GM18498 (cell line): ENCODE measurements around the gene HFE.
A peak's percentile ranks its signal among the peaks of the same experiment; 100 is the strongest.
"Not testable (repeated sequence)": the region's sequence is repeated elsewhere in the genome, so short reads cannot be mapped to it uniquely, and the experiment has no call there.

Experiments
- ATAC-seq: cut with Tn5 transposase; IDR thresholded peaks from one replicate; pipeline ENCODE4 v1.9.1; 2021; ENCODE audit warnings: mild to moderate bottlenecking, moderate library complexity; ENCODE audit not compliant: unreplicated experiment

Gene HFE

DNA sequence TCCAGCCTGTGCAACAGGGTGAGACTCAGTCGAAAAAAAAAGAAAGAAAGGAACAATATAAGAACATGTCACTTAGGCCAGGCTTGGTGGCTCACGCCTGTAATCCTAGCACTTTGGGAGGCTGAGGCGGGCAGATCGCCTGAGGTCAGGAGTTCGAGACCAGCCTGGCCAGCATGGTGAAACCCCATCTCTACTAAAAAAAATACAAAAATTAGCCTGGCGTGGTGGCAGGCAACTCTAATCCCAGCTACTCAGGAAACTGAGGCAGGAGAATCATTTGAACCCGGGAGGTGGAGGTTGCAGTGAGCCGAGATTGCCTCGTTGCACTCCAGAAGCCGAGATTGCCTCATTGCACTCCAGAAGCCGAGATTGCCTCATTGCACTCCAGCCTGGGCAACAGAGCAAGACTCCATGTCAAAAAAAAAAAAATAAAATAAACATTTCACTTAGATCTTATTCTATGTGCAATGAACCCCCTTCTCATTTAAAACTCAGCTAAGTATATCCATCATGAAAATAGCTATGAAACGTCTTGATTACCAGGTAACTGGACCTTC lies 28.7 kb upstream of the HFE start:
- not testable (repeated sequence) for ATAC-seq

DNA sequence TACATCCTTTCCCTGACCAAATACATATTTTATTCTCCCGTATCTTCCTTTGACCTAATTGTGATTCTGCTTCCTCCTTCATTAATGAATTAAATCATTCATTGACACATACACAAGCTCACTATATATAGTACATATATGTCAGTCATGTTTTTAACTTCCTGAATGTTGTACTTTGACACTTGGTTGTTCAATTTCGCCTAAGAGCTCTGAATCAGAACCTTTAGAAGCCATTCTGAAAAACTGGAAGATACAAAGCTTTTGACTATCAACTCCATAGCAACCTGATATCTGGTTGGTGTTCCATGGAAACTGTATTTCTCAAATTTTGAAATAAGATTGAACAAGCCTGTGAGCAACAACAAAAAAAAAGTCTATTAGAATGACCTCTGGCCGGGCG lies 27.3 kb upstream of the HFE start:
- no peak for ATAC-seq

DNA sequence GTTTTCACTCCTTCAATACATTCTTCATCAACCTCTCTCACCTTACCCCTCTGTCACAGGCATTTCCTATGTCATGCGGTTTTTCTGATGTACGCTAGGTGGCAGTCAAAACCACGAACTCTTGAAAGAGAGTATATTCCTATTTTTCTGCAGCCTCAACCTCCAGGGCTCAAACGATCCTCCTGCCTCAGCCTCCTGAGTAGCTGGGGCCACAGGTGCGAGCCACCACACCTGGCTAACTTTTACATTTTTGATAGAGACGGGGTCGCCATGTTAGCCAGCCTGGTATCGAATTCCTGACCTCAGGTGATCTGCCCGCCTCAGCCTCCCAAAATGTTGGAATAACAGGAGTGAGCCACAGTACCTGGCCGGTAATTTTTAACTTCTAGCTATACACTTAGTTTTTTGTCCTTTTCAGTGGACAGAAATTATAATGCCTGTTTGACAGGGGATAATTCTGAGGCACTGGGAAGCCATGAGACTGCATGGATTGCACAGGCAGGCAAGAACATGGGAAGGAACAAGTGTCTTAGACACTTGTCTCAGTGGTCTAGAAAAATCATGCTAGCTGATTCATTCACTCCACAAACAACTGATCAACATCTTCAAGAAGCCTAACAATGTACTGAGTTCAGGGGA lies 22.5 kb upstream of the HFE start:
- ATAC-seq = no peak

DNA sequence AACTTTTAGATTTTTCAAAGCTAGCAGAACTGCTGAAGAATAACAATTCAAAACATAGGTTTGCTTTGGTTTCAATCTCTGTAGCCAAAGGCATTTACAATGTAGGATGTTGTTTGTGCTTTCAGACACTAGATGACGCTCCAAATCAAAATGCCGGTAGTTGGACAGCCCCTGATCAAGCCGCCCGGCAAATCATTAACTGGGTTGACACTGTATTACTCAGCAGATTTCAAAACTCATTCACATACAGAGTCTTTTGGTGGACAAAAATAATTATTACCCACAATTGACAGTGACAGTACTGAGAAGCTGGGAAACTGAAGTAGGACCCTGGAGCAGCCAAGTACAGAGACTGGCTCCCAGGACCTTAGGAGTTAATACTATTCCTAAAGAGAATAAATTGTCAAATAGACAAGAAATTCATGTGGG lies 21.3 kb upstream of the HFE start:
- ATAC-seq = peak; percentile 88

DNA sequence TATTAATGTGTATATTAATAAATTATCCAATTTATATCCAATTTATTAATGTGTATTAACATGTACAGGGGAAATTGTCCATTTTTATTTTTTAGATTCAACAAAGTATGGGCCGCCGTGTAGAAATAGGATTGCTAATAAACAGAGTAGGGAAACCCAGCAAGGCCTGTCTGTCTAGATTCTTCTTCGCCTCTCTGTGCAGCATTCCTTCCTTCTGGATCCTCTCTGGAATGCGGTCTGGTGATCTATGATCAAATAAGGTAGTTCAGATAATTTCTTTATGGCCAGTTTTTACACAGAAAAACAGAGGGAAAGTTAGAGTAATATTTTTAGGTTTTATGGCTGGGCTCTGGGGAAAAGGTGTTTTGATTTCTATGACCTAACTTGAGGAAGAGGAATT lies 19.9 kb upstream of the HFE start:
- no peak for ATAC-seq

DNA sequence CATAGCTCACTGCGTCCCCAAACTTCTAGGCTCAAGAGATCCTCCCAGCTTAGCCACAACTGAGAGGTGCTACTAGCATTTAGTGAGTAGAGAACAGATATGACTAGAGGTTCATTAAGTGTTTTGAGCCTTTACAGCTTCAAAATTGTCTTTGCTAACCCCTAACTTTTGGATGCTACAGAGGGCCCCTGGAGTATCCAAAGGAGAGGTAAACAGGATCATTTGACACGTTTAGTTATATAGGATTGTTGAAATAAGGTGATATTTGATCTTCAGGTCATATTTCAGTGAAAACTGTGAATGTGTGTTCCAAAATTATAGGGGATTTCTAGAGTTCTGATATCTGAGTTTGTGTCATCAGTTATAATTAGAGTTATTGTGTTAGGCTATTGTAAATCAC lies 19.2 kb upstream of the HFE start:
- ATAC-seq = no peak

DNA sequence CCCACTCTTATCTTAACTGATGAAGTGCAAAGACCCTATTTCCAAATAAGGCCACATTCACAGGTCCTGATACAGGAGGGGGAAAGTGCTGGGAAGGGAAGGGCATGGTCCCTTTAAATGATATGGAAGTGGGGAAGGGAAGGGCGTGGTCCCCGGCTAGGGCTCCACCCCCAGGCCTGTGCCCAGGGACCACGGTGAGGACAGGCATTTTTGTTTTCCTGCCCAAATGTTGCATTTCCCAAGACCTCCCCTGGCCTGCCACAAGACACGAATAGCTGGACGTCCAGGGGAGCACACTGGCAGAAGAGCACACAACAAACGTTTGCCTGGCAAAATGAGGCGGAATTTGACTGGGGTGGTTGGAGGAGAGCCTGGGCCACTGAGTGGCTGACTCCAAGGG lies 16.1 kb upstream of the HFE start:
- no peak for ATAC-seq

DNA sequence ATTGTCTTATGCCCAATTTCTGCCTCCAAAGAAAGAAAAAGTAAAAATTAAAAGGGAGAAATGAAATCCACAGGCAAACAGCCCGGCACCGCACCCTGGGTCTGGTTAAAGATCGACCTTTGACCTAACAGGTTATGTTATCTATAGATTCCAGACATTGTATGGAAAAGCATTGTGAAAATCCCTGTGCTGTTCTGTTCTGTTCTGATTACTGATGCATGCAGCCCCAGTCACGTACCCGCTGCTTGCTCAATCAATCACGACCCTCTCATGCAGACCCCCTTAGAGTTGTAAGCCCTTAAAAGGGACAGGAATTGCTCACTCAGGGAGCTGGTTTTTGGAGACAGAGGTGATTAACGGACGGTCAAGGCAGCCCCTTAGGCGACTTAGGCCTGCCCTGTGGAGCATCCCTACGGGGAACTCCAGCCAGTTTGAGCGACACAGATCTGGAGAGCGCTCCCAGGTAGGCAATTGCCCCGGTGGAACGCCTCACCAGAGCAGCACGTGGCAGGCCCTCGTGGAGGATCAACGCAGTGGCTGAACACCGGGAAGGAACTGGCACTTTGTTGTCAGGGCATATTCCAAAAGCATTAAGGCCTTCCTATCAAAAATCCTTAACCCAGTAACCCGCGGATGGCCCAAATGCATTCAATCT lies 12.0 kb upstream of the HFE start:
- ATAC-seq = no peak

DNA sequence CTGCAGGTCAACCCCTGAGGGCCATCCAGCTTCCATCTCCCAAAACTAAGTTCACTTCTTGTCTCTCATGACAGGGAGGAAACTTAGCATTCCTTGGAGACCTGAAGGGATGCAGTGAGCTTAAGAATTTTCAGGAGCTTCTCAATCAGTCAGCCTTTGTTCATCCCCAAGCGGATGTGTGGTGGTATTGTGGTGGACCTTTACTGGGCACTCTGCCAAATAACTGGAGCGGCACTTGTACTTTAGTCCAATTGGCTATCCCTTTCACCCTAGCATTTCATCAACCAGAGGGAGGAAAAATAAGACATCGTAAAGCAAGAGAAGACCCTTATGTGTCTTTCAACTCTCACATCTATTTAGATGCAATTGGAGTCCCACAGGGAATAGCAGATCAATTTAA lies 9.2 kb upstream of the HFE start:
- not testable (repeated sequence) for ATAC-seq

DNA sequence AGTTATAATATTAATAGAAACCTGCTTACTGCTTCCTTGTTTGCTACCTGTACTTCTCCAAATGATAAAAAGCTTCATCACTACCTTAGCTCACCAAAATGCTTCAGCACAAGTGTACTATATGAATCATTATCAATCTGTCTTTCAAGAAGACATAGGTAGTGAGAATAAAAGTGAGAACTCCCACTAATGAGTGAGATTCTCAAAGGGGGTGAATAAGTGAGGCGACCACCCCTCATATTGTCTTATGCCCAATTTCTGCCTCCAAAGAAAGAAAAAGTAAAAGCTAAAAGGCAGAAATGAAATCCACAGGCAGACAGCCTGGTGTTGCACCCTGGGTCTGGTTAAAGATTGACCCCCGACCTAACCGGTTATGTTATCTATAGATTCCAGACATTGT lies 6.1 kb upstream of the HFE start:
- ATAC-seq = not testable (repeated sequence)

DNA sequence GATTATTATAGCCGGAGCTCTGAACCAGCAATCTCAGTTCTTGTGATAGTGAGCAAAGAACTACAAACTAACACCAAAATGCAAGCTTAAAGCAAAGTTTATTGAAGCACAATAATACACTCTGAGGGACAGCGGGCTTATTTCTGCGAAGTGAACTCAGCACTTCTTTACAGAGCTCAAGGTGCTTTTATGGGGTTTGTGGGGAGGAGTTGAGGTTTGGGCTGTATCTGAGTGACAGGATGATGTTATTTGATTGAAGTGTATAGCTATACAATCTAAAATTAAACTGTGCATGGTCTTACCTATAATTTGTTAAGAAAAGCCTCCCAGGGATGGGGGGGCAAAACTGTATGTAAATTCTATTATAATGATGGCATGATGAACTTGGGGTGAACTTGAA lies 1.0 kb upstream of the HFE start:
- no peak for ATAC-seq

DNA sequence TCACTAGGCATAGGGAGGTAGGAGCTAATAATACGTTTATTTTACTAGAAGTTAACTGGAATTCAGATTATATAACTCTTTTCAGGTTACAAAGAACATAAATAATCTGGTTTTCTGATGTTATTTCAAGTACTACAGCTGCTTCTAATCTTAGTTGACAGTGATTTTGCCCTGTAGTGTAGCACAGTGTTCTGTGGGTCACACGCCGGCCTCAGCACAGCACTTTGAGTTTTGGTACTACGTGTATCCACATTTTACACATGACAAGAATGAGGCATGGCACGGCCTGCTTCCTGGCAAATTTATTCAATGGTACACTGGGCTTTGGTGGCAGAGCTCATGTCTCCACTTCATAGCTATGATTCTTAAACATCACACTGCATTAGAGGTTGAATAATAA lies 1.1 kb downstream of the HFE start:
- ATAC-seq = no peak

DNA sequence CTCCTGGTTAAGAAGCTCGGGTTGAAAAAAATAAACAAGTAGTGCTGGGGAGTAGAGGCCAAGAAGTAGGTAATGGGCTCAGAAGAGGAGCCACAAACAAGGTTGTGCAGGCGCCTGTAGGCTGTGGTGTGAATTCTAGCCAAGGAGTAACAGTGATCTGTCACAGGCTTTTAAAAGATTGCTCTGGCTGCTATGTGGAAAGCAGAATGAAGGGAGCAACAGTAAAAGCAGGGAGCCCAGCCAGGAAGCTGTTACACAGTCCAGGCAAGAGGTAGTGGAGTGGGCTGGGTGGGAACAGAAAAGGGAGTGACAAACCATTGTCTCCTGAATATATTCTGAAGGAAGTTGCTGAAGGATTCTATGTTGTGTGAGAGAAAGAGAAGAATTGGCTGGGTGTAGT lies 2.0 kb downstream of the HFE start:
- ATAC-seq = no peak

DNA sequence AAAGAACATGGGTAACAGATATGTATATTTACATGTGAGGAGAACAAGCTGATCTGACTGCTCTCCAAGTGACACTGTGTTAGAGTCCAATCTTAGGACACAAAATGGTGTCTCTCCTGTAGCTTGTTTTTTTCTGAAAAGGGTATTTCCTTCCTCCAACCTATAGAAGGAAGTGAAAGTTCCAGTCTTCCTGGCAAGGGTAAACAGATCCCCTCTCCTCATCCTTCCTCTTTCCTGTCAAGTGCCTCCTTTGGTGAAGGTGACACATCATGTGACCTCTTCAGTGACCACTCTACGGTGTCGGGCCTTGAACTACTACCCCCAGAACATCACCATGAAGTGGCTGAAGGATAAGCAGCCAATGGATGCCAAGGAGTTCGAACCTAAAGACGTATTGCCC lies 5.2 kb downstream of the HFE start:
- no peak for ATAC-seq

DNA sequence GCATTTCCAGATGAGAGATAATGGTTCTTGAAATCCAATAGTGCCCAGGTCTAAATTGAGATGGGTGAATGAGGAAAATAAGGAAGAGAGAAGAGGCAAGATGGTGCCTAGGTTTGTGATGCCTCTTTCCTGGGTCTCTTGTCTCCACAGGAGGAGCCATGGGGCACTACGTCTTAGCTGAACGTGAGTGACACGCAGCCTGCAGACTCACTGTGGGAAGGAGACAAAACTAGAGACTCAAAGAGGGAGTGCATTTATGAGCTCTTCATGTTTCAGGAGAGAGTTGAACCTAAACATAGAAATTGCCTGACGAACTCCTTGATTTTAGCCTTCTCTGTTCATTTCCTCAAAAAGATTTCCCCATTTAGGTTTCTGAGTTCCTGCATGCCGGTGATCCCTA lies 6.8 kb downstream of the HFE start:
- no peak for ATAC-seq

DNA sequence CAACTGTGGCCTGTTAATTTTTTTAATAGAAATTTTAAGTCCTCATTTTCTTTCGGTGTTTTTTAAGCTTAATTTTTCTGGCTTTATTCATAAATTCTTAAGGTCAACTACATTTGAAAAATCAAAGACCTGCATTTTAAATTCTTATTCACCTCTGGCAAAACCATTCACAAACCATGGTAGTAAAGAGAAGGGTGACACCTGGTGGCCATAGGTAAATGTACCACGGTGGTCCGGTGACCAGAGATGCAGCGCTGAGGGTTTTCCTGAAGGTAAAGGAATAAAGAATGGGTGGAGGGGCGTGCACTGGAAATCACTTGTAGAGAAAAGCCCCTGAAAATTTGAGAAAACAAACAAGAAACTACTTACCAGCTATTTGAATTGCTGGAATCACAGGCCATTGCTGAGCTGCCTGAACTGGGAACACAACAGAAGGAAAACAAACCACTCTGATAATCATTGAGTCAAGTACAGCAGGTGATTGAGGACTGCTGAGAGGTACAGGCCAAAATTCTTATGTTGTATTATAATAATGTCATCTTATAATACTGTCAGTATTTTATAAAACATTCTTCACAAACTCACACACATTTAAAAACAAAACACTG lies 10.1 kb downstream of the HFE start:
- no peak for ATAC-seq

DNA sequence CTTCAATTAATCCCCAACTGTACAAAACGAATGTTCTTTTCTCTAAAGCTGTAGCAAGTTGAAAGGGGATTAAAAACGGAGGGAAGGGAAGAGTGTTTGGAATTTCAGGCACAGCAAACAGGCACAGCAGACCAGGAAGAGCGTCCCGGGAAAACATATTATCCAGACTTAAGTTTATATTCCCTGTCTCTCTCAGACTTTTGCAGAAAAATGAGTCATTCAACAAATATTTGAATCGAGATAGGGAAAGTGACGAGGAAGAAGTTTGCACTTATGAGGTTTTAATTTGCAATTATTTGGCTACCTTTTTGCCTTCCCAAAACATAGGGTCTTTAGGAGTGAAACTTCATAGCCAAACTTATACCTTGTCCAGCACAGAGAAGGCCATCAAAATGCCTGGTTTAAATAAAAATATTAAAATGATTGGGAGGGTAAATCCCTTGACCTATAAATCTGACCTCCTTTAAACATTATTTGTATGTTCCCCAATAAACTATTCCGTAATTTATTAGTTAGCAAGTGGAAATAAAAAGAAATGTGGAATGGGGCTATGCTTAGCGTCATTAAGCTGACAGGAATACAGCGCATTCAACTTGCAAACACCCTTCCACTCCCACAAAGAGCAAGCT lies 16.0 kb downstream of the HFE start:
- ATAC-seq = peak; percentile 76

DNA sequence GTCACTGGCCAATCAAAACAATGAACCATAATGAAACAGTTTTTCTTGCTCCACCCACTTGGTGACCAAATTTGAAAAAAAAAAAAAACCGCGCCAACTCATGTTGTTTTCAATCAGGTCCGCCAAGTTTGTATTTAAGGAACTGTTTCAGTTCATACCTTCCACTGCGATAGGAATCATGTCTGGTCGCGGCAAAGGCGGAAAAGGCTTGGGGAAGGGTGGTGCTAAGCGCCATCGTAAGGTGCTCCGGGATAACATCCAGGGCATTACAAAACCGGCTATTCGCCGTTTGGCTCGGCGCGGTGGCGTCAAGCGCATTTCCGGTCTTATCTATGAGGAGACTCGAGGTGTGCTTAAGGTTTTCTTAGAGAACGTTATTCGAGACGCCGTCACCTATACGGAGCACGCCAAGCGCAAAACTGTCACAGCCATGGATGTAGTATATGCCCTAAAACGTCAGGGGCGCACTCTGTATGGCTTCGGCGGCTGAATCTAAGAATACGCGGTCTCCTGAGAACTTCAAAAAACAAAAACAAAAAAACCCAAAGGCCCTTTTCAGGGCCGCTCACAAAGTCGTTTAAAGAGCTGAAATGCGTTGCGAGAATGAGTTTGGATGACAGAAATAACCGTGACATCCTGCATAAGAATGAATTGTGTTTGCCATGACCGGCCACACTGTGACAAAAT lies 16.7 kb downstream of the HFE start:
- ATAC-seq = peak; percentile 89

DNA sequence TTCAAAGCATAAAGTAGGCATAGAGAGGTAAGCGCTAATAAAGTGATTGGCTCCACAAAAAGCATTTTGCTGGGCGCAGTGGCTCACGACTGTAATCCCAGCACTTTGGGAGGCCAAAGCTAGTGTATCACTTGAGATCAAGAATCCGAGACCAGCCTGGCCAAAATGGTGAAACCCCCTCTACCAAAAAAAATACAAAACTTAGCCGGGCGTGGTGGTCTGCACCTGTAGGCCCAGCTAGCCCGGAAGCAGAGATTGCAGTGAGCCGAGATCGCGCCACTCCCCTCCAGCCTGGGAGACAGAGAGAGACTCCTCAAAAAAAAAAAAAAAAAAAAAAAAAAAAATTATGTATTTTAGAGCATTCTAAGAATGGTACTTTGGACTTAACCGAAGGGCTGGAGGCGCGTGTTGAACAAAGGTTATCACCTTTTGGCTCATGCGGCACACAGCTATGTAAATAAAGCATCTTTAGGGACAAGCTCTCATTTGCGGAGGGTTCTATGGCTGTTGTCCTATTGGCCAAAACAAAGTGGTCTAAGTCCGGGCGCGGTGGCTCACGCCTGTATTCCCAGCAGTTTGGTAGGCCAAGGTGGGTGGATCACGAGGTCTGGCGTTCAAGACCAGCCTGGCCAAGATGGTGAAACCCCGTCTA lies 17.4 kb downstream of the HFE start:
- ATAC-seq = peak; percentile 26

DNA sequence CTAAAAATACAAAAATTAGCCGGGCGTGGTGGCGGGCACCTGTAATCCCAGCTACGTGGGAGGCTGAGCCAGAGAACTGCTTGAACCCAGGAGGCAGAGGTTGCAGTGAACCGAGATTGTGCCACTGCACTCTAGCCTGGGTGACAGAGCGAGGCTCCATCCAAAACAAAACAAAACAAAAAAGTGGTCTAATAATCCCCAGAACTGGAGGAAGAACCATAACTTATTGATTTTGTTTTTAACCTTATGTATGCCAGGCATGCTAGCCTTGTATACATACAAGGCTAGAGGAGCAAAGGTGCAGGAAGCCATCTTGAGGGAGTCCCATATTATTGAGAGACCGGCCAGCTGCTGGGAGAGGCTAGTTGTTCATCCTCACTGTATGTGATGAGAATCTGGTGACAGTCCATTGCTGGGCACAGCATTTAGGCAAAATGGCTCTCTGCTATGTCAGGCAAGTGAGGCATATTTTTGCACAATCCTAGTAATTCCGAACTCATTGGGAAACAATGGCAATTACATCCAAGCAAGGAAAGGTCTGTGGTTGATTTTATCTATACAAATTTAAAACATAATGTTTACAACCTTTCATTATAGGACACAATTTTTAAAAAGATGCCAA lies 18.0 kb downstream of the HFE start:
- ATAC-seq = no peak
